Lower lobe of right lung (tissue), 2 donors: Measurements from ENCODE around the gene SULT2A1. TPM values are rescaled to one million over a fixed set of nuclear protein-coding genes. Genes with fewer than 3 reads are reported as not detected.

Experiments used
- ATAC-seq, 2 donors: fragments of 200-7000 bp; cut with Tn5 transposase; one replicate each; pipeline ENCODE4 v1.9.1; 2020 to 2022; ENCODE audit warnings: mild to moderate bottlenecking in 2 of 2, moderate library complexity in 2 of 2
- DNase-seq: peaks from one replicate; pipeline ENCODE4 v3.0.0-alpha.2; 2020
- H3K27ac ChIP-seq: fragments of 200-600 bp; one replicate; pipeline ENCODE4 v1.8.0; 2022
- H3K27me3 ChIP-seq: fragments of 200-600 bp; one replicate; pipeline ENCODE4 v1.8.0; 2022; ENCODE audit warnings: low read depth
- H3K36me3 ChIP-seq: fragments of 200-600 bp; one replicate; pipeline ENCODE4 v1.8.0; 2022; ENCODE audit warnings: mild to moderate bottlenecking
- H3K4me1 ChIP-seq: fragments of 200-600 bp; one replicate; pipeline ENCODE4 v1.8.0; 2022
- H3K4me3 ChIP-seq: fragments of 200-600 bp; one replicate; pipeline ENCODE4 v1.8.0; 2022; ENCODE audit warnings: mild to moderate bottlenecking
- H3K9me3 ChIP-seq: fragments of 200-600 bp; one replicate; pipeline ENCODE4 v1.8.0; 2022
- intact Hi-C: fragments of 100-400 bp; cut with DNase I; formaldehyde crosslinking; loops from one replicate; pipeline ENCODE4 v1.11.0; 2022
- total RNA-seq: library from RNA; stranded (reverse); fragmentation: NEBNext Ultra II Directional; extraction: Animal tissue kit (Norgen Biotek cat#: 25700); gene quantifications from one replicate; pipeline ENCODE4 v1.2.1, GENCODE V29; 2021
- TF ChIP-seq, protein P1 (sequence below): fragments of 200-600 bp; IDR thresholded peaks from one replicate; pipeline ENCODE4 v1.8.0; 2022; ENCODE audit warnings: antibody characterized with exemption, mild to moderate bottlenecking
- donor health status: DM: no; HTN: yes; CAD: no; lungs with severe emphysema.

Gene SULT2A1
- total RNA-seq, 1 donor from 2014 or later, result not detected

DNA sequence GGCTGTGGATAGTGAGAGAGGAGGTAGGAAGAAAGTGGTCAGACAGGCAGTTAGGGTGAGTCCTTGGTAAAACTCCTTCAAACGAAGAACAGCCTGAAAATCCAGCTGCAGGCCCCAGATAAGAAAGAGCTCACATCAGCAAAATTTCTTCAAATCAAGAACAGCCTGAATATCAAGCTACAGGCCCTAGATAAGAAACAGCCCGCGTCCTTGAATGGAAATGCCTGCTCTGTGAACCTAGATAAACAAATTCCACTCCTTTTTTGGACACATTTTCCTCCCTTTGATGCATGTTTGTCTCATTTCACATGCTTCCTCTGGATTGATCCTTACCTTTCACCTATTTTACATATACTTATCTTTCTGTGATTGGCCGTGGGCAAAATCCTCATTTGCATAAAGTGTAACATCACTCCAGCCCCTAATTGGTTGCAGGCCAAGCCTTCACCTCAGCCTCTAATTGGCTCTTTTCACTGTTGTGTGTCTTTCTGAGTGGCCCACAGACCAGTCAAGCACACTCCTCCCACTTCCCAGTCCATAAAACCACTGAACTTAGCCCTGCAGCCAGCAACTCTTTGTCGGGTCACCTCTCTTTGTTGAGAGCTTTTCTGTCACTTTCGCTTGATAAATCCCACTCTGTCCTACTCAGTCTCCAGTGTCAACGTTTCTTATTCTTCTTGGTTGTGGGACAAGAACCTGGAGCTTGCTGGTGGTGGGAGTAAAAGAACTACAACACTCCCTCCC is 6.0 kb upstream of the SULT2A1 start:
- no peaks in the 10 kb centered on the region for H3K4me1 ChIP-seq
- H3K27ac ChIP-seq, result no peak overlapping the region
- DNase-seq (no peak), ATAC-seq (peak in 1 of 2 donors; percentile 21)
- H3K27me3 ChIP-seq, result peaks cover 2% of the 10 kb centered on the region
- H3K9me3 ChIP-seq, result no peaks in the 10 kb centered on the region
- TF ChIP-seq, protein P1, sequence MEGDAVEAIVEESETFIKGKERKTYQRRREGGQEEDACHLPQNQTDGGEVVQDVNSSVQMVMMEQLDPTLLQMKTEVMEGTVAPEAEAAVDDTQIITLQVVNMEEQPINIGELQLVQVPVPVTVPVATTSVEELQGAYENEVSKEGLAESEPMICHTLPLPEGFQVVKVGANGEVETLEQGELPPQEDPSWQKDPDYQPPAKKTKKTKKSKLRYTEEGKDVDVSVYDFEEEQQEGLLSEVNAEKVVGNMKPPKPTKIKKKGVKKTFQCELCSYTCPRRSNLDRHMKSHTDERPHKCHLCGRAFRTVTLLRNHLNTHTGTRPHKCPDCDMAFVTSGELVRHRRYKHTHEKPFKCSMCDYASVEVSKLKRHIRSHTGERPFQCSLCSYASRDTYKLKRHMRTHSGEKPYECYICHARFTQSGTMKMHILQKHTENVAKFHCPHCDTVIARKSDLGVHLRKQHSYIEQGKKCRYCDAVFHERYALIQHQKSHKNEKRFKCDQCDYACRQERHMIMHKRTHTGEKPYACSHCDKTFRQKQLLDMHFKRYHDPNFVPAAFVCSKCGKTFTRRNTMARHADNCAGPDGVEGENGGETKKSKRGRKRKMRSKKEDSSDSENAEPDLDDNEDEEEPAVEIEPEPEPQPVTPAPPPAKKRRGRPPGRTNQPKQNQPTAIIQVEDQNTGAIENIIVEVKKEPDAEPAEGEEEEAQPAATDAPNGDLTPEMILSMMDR, result no peak
- intact Hi-C loops, result no loop called here
- H3K36me3 ChIP-seq, result no peaks in the 10 kb centered on the region
- no peak overlapping the region for H3K4me3 ChIP-seq

DNA sequence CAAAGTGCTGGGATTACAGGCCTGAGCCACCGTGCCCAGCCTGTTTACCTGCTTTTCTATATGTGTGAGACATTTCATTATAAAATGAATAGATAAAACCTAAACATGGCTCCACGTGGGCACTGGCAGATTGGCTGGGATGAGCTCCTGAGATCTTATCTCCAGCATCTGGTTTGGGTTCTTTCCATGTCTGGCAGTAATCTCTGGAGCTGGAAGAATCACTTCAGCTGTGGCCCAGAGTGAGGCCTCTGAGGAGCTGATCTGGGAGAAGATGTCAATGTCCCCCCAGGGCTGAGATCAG is 5.5 kb upstream of the SULT2A1 start:
- TF ChIP-seq, protein P1, result no peak
- intact Hi-C loops, result no loop called here
- DNase-seq (no peak), ATAC-seq (no peak)
- Histone ChIP-seq H3K27ac (no peak overlapping the region), H3K9me3 (no peaks in the 10 kb centered on the region), H3K36me3 (no peaks in the 10 kb centered on the region), H3K27me3 (peaks cover 4% of the 10 kb centered on the region), H3K4me3 (no peak overlapping the region), H3K4me1 (no peaks in the 10 kb centered on the region)

DNA sequence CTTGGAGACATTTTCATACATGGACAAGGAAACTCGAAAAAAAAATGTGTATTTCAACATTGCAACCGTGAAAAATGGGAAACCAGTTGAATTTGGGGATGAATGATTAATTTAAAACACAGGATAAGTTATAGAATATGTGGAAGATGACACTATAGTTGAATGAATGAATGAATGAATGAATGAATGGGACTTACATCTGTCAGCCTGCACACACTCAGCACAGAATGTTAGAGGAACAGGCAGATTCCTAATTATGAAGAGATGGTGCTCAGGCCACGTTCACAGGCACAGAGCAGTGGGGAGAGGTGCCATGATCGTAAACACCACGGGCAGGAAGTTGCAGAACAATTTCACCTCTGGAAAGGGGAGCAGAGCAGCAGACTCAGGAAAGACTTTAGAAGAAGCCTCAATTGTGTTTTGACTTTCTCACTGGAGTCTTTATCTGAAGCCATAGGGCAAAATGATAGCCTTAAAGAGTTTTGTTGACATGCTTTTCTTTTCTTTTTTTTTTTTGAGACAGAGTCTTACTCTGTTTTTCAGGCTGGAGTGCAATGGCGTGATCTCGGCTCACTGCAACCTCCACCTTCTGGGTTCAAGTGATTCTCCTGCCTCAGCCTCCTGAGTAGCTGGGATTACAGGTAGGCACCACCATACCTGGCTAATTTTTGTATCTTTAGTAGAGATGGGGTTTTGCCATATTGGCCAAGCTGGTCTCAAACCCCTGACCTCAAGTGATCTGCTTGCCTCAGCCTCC is 4.9 kb upstream of the SULT2A1 start:
- no peak overlapping the region for H3K27ac ChIP-seq
- intact Hi-C loops, result no loop called here
- no peak for DNase-seq
- ATAC-seq, result no peak
- H3K4me1 ChIP-seq, result no peaks in the 10 kb centered on the region
- H3K9me3 ChIP-seq, result no peaks in the 10 kb centered on the region
- H3K4me3 ChIP-seq, result no peak overlapping the region
- TF ChIP-seq, protein P1, result no peak
- no peaks in the 10 kb centered on the region for H3K36me3 ChIP-seq
- H3K27me3 ChIP-seq, result peaks cover 4% of the 10 kb centered on the region

DNA sequence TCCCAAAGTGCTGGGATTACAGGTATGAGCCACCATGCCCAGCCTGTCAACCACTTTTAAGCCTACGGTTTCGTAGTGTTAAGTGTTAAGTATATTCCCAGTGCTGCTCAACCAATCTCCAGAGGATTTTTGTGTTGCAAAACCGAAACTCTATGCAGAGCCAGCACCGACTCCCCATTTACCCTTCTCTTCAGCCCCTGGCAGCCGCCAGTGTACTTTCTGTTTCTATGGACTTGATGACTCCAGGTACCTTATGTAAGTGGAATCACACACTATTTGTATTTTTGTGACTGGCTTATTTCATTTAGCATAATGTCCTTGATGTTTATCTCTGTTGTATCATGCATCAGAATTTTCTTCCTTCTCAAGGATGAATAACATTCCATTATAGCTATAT is 1.1 kb downstream of the SULT2A1 start:
- Histone ChIP-seq H3K4me1 (no peaks in the 10 kb centered on the region), H3K9me3 (no peaks in the 10 kb centered on the region), H3K4me3 (no peak overlapping the region), H3K27me3 (peaks cover 4% of the 10 kb centered on the region), H3K36me3 (no peaks in the 10 kb centered on the region), H3K27ac (no peak overlapping the region)
- ATAC-seq (peak in 1 of 2 donors; percentile 26), DNase-seq (peak; percentile 4)
- TF ChIP-seq, protein P1, result no peak
- intact Hi-C loops, result no loop called here

DNA sequence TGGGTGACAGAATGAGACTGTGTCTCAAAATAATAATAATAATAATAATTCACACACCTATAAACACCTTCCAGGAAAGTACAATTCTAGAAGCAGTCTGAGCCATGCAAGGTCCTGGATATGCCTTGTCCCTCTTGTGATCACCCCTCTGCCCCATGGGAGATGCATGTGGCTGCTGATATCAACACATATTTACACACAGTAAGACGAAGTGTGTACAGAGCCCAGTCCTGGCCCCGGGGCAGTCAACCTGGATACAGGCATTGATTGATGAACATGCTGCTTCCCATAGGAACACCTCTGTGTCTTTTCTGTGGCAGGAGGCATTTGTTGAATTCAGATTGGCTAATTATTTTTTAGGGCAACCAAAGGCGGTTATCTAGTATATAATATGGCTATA is 3.2 kb downstream of the SULT2A1 start:
- intact Hi-C loops, result no loop called here
- peak; percentile 13 for DNase-seq
- Histone ChIP-seq H3K36me3 (no peaks in the 10 kb centered on the region), H3K4me1 (no peaks in the 10 kb centered on the region), H3K4me3 (no peak overlapping the region), H3K27ac (no peak overlapping the region), H3K9me3 (no peaks in the 10 kb centered on the region), H3K27me3 (peaks cover 4% of the 10 kb centered on the region)
- no peak for ATAC-seq
- TF ChIP-seq, protein P1, result no peak
